GM19324 (cell line): Measurements from ENCODE around the gene ADGRF1.
"Not testable (repeated sequence)": the region's sequence is repeated elsewhere in the genome, so short reads cannot be mapped to it uniquely, and the experiment has no call there.

ENCODE experiments used
- ATAC-seq: cut with Tn5 transposase; IDR thresholded peaks from one replicate; pipeline ENCODE4 v1.9.1; 2021; ENCODE audit warnings: mild to moderate bottlenecking, moderate library complexity; ENCODE audit not compliant: unreplicated experiment, low FRiP score

ADGRF1 gene

DNA sequence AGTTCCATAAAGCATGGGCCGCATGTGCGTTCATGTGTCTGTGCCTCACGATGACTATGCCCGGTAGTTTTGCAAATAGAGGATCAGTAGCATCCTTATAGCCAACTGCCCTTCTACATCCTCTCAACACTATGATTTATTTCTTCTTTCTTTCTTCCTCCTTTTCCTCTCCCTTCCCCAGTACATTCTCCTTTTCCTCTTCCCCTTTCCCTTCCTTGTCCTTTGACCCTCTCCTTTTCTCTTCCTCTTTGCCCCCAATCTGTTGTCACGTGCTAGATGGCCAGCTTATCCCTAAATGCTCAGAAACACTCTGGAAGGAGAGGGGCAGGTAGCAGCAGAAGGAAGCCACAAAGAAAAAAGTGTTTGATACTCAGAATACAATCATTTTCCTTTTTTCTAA, 20.2 kb upstream of the ADGRF1 start:
- ATAC-seq = no peak

DNA sequence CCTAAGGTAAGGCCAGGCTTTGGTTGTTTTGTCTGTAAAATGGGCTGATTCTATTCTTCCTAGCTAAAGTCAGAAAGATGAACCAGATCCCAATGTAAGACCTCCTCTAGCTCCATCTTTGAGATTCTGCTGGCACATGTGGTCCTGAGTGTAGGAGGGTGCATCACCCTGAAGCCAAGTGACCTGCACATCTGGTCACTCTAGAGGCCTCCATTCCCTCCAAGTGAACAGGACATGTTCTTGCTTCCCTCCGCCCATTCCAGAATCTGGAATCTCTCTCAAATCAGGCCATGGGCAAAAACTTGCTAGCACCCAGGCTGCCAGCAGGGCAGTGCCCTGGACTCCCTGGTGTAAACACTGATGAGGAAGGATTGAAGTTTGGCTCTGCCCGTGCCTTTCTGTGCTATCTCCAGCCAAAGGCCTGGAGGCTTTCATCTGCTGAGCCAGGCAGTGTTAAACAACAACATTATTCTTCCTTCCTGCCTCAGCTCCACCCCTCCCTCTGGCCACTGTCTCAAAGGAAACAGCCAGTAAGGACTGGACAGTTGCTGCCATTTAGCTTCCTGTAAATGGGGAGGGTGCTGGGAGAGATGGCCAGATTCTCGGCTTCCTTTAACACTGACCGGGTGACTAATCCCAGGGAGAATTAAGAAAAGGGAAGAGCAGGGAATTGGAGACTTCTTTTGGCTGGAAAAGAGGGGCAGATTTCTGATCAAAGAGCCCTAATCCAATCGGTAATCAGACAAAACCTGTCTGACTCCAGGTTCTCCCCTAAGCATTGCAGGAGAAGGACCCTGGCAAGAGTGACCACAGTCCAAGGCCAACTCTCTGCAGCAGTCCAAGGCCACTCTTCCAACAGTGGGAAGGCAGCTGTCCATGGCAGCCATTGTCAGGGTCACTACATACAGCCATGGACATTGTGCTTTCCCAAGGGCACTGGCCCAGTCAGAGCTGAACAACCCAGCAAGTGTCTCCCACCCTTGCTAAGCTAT, 19.5 kb upstream of the ADGRF1 start:
- no peak for ATAC-seq

DNA sequence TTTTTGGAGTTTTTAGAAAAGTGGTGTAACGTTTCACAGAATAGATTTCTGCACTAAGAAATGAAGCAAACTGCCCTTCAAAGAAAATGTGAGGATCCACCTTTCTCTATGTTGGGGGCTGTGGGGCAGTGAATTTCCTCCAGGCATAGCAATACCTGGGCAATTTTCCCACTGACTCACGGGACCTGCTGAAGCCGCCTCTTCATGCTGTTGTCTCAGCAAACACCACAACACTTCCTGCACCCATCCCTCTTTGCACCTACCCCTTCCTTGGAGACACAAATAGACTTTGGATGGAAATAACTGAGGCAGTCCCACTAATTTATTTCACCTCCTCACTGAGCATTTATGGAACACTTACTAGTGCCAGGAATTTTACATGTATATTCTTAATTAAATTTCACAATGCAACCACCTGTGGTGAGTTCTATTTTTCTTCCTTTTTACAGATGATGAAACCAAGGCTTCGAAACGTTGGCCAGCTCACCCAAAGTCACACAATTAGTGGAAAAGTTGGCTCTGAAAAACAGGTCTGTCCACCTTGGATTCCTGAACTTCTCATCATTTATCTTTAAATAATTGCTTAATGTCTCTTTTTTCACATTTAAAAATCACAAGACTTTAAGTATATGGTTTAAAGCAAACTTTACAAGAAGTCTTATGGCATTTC, 17.2 kb upstream of the ADGRF1 start:
- ATAC-seq = no peak

DNA sequence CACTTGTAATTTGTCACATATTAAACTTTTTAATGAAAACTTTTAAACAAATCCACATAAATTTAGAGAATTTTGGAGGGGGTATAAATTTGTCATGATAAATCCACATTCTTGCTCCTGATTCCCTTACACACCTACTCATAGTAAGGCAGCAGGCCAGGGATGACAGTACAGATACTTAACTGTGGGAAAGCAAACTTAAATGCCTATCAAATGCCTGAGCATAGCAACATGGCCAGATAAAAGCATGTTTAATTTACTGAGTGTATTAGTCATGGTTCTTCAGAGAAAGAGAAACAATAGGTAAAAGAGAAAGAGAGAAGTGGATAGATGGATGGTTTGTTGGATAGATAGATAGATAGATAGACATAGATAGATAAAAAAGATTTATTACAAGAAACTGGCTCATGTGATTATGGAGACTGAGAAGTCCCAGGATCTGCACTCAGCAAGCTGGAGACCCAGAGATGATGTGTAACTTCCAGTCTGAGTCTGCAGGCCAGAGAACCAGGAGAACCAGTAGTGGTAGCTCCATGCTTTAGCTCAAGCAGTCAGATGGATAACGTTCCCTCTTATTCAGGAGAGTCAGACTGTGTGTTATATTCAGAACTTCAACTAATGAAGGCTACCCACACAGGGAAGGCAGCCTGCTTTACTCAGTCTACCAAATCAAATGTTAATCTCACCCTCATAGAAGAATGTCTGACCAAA, 15.9 kb upstream of the ADGRF1 start:
- no peak for ATAC-seq

DNA sequence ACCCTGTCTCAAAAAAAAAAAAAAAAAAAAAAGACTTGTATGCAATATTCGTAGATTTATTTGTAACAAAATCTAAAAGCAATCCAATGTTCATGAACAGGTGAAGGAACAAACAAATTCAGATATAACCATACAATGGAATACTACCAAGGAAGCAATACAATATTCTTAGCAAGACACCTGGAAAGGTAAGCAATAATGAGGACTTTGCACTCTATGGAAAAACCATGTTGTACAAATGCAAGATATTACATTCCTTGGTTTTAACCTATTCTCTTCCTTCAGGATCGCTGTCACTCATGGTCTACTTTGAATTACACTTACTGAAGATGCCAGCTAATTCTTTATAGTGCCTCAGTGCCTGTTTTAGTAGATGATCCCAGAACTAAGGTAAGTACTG, 14.7 kb upstream of the ADGRF1 start:
- no peak for ATAC-seq

DNA sequence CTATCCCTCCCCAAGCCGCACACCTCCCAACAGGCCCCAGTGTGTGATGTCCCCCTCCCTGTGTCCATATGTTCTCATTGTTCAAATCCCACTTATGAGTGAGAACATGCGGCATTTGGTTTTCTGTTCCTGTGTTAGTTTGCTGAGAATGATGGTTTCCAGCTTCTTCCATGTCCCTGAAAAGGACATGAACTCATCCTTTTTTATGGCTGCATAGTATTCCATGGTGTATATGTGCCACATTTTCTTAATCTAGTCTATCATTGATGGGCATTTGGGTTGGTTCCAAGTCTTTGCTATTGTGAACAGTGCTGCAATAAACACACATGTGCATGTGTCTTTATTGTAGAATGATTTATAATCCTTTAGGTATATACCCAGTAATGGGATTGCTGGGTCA, 12.2 kb upstream of the ADGRF1 start:
- ATAC-seq = not testable (repeated sequence)

DNA sequence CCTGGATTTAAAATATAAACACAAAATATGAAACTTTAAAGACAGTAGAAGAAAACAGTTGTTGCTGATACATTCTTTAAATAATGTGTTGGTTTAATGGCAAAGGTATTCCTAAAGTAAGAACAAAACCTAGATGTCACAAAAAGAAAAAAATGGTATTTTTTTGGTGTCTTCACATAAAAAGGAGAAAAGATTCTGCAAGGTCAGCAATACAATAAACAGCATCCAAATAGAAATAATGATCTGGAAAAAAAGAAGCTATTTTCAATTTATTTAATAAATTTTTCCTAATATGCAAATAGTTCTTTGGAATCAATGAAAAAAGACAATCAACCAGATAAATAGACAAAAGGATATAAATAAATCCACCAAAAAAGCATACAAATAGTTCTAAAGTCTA, 6.5 kb upstream of the ADGRF1 start:
- ATAC-seq = no peak

DNA sequence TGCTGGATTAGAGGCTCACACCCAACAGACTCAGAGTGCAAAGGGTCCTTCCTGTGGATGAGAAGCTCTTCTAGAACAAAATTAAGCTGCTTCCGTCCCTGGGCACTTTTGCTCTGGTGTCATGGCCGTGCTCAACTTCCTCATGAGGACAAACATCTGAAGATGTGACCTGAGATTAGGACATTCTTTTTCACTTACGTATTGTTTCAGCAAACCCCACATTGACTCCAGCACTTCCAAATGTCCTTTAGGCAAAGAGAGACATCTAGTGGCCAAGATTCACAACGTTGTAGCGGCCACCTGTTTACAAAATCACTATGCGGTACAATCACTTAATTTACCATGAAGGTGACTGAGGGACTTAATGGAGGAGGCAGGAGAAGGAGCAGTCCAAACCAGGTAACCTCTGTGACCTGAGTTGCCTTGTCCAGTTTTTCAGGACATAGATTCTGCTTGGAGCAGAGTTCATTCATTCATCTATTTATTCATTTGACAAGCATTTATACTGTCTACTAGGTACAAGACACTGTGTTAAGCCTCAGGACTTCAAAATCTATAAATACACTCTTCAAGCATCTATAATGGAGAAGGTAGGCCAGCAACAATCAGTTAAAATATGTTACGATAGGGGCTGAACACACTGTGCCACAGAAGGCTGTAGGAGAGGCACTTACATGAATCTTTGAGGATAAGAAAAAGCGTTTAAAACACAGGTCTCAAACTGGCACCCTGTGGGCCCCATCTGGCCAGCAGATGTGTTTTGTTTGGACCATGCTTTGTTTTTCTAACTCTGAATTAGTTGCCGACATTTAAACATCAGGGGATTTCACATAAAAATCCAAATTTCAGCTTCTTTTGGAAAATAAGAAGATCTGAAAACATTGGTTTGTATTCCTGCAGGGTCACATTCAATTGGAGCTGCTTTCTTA, 5.6 kb upstream of the ADGRF1 start:
- peak; percentile 73 for ATAC-seq

DNA sequence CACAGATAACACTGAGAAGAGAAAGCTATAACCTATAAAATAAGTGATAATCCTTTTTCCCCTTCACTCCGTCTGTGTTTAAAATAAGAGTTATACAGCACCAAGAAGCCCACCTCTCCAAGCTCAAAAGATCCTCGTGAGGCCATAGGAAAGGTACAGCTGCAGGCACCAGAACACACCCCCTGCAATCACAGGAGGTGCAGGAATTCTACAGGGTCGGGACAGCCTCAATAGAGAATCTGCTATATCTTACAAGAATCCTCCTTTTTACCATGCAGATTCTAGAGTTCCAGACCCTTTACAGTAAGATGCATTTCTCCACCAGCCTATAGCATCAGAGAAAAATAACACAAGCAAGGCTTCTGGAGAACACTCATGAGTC, 5.0 kb upstream of the ADGRF1 start:
- ATAC-seq = no peak

DNA sequence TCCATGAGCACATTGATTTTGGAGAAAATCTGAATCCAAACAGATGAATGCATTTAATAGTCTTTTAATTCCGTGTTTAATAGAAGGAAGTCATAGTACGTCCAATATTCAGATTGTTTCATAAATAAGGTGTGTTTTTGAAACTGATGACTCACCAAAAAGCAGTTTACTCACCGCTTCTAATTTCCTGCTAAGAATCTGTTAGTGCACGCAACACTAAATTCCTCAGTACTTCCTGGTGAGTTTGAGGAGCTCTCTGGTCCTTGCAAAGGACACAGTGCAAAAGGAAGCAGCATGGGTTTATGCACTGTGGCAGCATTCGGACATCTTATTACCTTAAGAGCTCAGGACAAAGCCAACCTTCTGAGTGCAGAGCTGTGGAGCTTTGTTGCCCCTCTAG, 2.3 kb upstream of the ADGRF1 start:
- ATAC-seq = no peak

DNA sequence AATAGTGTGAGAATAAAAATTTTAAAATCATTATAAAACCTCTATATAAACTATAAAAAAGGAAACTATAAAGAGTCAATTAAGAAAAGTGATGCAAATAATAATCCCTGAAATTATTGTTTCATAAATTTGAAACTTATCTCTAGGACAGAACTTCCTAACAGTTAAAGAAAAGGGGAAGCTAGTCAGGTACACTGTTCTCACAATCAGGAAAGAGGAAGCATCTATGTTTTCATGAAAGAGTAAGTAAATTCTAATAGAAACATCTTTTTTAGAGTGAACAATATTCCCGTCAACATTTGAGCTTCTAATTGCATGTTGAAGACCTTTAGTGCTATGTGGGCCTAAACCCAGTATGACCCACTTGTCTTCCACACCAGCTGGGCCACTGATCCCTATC, 1.2 kb upstream of the ADGRF1 start:
- ATAC-seq = no peak

DNA sequence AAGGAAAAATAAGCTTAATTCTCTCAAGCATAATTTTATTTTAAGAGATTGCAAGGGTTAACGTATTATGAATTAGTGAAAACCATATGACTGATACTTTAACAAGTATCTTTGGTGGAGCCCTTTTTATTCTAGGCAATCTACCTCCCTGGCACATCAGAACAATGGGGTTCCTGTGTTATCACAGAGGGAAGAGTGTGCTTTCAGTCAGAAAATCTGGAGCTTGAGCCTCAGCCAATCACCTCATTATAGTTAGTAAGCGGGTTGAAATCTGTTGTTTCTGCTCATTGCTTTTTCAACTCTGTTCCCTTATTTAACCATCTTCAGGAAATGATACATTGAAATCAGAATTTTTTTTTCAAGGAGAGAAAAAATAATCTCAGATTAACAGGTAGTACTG, 391 bp downstream of the ADGRF1 start:
- no peak for ATAC-seq

DNA sequence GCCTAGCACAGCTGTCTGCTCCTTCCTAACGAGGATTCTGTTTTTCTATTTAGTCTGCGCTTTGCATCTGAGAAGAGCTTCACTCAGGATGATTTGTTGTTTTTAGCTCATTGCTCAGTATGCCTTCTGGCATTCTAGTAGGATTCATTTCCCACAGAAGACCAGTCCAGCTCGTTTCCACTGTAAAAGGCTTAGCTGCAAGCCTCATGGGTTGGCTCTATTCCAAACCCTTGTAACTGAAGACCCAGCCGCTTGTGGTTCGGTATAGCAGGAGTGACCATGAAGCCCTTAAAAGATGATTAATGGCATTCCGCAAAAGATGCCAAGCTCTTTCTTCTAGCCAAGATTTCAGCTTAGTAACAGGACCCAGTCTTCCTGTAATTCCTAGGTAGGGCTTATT, 7.2 kb downstream of the ADGRF1 start:
- no peak for ATAC-seq

DNA sequence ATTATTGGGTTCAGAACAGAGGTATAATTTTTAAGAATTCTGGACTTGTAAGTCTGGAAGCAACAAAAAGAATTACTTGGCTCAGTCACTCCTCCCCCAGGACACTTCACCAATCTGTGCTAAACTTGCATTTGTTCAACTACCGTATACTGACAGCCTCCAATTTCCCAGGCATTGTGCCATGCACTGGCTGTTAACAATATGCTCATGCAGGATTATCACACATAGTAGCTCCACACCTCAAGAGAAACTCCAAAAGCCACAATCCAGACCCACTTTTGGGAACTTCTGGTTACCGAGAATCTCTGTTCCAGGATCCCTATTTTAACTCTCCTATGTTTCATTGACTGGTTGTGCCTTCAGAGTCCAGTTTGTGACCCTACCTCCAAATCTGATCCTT, 7.7 kb downstream of the ADGRF1 start:
- no peak for ATAC-seq

DNA sequence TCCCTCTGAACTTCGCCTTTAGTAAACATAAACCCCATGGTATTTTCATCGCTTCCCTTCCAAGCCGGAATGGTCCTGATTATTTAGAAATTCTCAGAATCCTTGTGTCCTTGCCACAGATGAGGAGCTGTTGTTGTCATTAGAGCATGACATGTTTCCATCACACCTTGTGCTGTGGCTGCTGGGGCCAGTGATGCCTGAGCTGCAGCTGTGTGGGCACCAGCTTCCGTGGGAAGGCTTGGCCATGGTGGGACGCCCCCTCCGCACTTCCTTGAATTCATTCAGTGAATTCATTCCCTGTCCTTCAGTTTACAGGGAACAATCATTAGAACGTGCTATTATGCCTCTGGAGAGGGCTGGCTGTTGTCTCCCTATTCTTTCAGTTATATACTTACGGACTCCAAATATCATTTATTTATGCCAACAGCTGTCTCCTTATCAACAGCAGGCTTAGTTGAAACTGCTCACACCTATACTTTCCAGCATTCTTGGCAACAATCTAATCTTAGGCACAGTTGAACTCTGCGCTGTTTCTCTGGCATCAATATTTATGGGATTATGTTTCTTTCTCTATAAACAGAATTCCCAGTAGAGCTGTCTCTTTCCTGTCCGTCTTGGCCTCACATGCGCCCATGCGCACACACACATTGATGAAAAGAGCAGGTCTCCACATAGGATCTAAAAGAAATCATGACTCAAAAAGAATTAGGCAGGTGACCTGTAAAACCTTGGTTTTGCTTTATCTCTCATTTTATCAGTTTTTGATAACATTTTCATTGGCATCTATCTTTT, 9.0 kb downstream of the ADGRF1 start:
- no peak for ATAC-seq

DNA sequence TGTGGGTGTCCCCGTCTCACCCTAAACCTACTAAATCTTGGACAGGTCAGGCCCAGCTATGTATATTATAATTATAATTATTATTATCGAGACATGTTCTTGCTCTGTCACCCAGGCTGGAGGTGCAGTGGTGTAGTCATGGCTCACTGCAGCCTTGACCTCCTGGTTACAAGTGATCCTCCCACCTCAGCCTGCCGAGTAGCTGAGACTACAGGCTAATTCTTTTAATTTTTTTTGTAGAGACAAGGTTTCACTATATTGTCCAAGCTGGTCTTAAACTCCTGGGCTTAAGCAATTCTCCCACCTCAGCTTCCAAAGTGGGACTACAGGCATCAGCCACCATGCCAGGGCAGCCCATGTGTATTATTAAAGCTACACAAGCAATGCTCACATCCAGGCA, 10.5 kb downstream of the ADGRF1 start:
- ATAC-seq = no peak

DNA sequence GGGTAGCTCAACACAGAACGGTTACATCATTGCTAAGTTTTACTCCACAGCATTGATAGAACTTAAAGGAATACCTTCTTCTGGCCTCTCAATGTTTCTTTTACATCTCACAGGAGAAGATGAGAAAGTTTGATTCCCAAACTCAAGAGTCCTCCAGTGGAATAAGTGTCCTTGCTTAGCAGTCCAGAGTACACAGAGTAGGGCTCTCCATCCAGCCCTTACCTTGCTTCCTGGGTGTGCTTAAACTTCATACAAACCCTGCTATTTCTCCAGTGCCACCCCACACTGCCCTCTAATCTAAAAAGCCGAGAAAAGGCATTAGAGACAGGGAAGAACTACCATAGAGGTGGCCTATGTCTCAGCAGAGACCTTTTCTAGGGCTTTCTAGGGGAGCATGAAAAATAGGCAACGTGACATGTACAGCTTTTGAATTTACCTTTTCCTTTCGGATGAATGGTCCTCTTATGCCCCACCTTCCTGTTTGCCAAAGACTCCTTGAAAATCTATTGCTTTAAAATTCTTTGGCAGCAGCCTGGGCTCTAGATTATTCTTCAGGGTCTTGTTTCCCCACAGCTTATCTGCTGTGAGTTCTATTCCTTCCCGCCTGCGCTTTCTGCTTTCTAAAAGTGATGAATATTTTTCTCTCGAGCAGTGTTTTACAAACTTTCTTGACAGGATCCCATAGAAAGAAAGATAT, 12.1 kb downstream of the ADGRF1 start:
- ATAC-seq = no peak

DNA sequence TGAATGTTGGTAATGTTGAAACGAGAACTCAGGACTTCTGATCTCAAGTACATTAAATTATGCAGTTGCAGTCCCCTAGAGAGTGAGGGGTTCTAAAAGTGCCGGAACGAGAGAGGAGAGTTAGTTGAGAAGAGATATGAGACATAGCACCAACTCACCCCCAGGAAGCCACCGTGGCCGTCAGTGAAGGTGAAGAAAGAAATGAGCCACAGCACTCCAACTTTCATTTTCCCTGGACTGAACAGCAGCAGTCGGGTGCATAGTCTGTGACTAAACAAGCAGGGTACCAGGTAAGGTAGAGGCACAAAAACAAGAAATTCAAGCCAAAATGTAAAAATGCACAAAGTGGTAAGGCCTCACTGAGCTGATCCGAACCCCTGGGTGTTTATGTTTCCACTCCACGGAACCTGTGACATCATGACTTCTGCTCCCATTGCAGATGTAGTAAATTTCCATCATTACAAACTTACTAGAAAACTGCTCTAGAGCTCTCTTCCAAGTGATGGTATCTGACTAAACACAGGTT, 13.2 kb downstream of the ADGRF1 start:
- no peak for ATAC-seq

DNA sequence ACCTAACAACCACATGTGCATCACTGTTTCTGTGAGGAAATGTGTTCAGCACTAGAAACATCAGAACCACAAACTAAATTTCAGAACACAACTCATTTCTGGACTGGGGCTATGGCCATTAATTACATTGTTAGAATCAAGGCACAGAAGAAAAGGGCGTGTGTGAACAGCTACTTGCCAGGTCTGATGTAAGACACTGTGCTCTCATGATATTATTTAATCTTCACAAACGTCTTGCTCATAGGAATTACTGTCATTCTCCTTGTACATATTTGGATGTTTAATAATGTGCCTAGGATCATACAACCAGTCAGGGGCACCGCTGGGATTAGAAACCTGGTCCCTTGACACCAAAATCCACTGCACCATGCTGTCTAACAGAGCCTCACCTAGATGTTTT, 14.8 kb downstream of the ADGRF1 start:
- ATAC-seq = no peak
